ENCODE results near the gene ZFP30.
"Not testable (repeated sequence)": the region's sequence is repeated elsewhere in the genome, so short reads cannot be mapped to it uniquely, and the experiment has no call there.

ZFP30 gene

DNA sequence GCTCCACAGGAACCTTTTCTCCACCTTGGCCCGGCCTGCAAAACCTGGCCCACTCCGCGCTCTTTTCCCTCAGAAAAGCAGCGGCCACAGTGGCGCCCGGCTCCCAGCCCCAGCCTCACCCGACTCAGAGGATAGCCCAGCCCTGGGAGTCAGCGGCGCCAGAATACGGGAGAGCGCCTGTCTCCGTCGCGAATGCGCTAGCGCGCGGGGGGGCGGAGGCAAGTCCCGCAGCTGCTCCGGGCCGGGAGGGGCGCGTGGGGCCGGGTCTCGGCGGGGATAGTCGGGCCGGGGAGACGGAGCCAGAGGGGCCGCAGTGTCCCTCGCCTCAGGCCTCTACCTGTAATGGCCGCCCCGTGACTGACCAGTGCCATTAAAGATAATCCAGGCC is at the start of gene ZFP30:
Gene ZFP30 (minus strand): TSS at position 165 of the 388 bp plus-strand sequence. CDS start 7,643 bp downstream, outside the sequence.
- peak; percentile 69 to 95 (median 89) for DNase-seq

DNA sequence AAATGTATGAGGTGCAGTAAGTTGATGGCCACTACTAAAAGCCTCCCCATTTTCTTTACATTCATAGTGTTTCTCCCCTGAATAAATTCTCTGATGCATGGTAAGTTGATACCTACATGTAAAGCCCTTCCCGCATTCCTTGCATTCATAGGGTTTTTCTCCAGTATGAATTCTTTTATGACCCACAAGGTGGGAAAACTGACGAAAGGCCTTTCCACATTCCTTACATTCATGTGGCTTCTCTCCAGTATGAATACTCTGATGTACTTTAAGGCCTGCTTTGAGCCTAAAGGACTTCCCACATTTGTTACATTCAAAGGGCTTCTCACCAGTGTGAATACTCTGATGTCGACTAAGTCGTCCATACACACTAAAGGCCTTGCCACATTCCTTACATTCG is 43.8 kb upstream of the ZFP30 start:
- DNase-seq, result no peak

DNA sequence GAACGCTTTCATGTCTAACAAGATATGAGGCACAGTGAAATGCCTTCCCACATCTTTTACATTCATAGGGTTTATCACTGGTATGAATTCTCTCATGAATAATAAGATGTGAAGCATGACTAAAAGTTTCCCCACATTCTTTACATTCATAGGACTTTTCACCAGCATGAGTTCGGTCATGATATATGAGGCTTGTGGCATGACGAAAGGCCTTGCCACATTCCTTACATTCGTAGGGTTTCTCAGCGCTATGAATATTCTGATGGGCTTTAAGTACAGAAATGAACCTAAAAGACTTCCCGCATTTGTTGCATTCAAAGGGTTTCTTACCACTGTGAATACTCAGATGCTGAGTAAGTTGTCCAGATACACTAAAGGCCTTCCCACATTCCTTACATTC is 43.0 kb upstream of the ZFP30 start:
- no peak for DNase-seq

DNA sequence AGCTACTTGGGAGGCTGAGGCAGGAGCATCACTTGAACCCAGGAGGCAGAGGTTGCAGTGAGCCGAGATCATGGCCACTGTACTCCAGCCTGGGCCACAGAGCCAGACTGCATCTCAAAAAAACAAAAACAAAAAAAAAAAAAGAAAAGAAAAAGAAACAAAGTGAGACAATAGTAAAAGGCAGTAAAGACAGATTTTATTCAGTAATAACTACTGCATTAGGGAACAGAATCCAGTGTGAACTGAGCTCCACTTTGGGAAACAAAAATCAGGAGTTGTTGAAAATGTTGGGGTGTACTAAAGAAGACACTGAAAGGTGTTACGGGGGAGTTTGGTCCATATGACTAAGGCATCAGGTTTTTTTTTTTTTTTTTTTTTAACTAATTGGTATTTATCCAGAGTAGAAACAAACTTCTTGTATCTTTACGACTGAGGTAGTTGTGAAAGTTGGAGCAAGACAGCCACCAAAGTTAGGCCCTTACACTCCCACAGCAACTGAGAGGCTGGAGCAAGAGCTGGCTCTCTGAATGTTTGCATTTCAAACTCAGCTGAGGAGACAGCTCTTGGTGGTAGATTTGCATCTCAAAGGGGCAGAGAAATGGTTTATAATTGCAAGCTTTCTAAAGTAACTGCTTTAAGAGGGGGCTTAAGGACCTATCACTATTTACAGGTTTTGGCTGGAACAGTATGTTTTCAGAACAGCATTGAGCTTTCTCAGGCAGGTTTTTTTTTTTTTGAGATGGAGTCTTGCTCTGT is 40.1 kb upstream of the ZFP30 start:
- DNase-seq, result no peak

DNA sequence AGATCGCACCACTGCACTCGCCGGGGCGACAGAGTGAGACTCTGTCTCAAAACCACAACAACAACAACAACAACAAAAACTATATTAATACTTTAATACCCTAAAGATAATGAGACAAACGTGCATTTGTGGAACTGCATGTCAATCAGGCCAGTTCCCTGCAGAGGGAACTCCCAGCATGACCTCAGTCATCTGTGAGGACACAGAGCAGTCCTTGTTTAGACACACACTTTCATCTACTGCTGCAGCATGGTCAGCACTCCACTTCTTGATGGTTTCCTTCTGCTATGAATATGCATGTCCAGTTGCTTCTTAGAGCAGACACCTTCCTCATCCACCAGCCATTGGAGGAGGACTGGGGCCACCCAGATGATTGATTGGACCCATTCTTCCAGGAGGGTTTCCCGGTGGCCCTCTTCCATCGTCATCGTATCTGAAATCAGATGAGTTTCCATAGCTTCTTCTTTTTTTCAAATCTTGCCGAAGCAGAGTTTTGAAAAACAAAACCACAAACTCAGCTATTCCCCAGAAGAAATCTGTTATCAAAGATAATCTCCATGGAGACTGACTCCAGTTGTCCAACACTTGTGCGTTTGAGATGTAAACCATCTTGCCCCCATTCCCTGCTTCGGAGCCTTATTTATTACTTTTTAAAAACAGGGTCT is 37.8 kb upstream of the ZFP30 start:
- no peak for DNase-seq

DNA sequence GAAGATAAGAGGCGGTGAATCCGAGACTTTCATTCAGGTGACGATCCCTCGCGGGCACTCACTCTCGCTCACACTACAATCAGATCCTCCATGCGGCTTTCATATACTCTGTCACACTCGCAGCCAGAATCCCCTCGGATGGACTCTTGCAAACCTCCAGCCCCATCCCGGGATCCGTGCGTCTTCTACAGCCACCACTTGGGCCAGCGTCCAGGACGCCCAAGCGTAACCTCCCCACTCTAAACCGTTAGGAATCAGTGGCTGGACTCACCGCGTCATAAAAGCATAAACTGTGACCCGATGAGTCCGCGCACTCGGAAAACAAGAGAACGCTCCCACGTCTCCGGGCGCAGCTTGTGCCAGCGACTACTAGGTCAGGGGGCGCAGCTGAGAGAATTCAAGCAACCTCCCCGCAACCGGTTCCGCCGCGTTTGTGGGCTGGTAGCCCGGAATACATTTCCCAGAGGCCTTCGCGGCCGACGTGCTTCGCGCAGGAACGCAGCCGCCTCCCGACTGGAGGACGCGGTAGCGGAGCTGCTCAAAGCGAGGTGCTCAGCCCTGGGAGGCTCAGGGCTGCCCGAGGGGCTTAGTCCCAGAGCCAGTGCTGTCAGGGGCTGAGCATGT is 36.7 kb upstream of the ZFP30 start:
- DNase-seq, result peak; percentile 55 to 83 (median 73)

DNA sequence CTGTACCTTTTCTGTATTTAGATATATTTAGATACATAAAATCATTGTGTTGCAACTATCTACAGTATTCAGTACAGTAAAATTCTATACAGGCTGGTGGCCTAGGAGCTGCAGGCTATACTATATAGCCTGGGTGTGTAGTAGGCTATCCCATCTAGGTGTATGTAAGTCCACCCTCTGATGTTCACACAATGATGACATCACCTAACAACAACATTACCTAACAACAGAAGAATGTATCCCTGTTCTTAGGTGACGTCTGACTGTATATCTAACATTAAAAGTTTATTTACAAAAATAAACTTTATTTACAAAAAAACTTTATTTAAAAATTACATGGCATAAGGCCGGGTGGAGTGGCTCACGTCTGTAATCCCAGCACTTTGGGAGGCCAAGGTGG is 28.3 kb upstream of the ZFP30 start:
- no peak for DNase-seq

DNA sequence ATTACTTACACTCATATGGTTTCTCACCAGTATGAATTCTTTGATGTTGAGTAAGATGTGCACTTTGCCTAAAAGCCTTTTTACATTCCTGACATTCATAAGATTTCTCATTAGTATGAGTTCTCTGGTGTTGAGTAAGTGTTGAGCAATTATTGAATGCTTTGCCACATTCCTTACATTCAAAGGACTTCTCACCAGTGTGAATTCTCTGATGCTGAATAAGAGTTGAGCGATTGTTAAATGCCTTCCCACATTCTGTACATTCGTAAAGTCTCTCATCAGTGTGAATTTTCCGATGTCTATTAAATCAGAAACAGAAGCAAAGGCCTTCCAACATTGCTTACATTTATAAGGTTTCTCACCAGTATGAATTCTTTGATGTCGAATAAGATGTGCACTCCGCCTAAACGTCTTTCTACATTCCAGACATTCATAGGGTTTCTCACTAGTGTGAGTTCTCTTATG is 14.2 kb upstream of the ZFP30 start:
- DNase-seq, result no peak

DNA sequence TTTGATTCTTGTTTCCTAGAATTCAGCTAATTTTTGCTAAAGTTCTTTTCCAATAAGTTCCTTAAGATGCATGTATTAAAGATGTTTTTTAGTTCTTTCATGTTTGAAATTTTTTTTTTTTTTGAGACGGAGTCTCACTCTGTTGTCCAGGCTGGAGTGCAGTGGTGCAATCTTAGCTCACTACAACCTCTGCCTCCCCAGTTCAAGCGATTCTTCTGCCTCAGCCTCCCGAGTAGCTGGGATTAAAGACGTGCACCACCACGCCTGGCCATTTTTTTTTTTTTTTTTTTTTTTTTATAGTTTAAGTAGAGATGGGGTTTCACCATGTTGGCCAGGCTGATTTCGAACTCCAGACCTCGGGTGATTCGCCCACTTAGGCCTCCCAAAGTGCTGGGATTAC is 1.9 kb upstream of the ZFP30 start:
- not testable (repeated sequence) for DNase-seq

DNA sequence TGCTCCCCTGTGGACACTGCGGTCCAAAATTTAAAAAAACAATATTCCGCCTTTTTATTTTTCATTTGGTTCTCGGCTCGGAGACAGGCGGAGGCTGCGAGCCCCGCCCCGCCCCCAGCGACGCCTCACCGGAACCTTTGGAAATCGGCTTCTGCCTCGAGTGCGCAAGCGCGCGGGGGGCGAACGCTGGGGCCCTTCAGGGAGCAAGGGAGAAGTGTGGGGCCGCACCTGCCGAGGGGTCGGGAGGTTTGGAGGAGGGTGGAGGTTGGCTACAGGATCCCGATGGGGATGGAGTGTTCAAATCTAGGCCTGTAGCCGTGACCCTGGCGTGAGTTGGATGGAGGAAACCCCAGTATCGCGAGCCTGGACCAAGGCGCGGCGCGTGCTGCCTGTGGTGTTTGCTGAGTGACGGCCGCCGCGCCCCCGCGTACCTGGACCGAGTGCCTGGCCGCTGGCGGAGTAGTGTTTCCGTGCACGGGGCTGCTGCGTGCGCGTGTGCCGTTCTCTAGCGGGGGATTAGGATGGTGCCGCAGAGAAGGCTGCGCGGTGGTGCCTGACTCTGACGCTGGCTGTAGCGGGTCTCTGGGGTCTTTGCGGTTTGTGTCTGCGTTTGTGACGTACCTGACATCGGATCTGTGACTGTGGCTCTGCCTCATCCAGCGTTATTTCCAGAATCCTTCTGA is 565 bp upstream of the ZFP30 start:
- DNase-seq, result peak; percentile 82 to 94 (median 87)

DNA sequence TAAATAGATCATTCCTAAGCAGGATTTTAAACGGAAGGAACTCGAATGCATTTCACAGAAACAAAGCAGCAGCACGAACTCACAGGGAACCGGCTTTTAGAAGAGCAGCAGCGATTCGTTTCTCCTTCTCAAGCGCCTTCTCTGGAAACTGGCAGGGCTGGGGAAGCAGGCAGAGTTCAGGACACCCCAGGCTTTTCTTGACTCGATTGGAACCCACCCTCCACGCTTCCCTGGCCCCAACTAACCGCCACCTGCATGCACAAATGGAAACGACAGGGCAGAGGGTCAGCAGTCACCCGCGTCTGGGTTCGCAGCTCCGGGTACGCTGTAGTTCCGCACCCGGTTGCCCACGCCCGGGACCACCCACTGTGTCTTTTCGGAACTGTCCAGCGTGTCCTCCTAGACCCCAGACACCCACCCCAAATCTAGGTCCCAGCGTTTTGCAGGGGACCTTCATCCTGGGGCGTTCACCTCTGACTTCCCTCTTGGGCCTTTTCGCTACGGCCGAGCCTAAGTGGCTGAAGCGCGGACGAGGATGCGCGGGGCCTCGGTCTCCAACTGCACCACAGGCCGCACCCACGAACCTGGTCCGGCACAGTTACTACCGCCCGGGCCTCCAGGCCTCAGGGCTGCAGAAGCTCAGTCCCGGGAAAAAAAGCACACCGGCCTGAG is 500 bp downstream of the ZFP30 start:
- DNase-seq, result peak; percentile 32 to 62 (median 38)

DNA sequence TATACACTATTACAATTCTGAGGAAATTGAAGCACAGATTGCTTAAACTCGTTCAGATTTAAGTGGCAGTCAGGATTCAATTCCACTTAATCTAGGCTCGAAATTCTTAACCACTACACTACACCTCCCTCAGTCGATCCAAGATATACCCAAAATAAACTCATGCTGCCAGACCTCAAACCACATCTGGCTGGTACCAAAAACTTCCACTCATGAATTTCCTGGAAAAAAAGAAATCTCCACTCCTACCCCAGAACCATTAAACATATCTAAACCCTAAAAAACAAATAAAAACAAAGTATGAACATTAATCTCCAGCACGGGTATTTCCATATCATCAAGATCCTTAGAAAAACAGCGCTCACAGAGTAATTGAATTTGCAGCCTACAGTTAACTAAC is 1.1 kb downstream of the ZFP30 start:
- DNase-seq, result no peak

DNA sequence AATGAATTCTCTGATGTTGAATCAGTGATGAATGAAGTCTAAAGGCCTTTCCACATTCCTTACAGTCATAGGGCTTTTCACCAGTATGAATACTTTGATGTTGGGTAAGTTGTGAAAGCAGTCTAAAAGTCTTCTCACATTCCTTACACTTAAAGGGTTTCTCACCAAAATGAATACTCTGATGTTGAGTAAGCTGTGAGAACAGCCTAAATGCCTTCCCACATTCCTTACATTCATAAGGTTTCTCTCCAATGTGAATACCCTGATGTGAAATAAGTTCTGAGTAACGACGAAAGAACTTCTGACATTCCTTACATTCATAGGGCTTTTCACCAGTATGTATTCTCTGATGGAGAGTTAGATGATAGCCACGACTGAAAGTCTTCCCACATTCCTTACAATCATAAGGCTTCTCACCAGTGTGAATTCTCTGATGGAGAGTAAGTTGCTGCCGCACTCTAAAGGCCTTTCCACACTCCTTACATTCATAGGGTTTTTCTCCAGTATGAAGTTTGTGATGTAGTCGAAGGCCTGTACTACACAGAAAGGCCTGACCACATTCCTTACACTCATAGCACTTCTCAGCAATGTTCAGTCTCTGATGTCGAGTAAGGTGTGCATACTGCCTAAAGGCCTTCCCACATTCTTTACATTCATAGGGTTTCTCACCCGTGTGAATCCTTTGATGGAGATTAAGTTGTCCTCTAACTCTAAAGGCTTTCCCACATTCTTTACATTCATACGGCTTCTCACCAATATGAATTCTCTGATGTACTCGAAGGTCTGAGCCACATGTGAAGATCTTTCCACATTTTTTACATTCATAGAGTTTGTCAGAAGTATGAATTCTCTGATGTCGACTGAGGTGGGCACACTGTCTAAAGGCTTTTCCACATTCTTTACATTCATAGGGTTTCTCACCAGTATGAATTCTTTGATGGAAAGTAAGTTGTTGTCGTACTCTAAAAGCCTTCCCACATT is 19.9 kb downstream of the ZFP30 start:
- DNase-seq, result no peak

DNA sequence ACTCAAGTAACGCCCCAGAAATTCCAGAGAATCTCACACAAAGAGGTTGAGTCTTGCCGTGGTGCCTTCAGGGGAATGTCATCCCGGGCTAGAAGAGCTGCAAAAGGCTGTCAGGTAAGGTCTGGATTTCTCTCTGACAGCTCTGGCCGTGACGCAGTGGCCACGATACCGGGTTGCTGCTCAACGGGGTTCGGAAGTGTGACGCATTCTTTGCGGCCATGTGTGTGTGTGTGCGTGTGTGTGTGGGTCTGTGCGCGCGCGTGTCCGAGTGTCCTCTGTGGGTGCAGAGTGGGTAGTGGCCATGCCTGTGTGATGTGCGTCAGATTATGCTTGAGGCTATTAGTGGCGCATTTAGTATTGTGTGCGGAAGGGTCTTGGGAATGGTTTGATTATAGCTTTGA is 60.3 kb downstream of the ZFP30 start:
- peak; percentile 59 to 71 (median 63) for DNase-seq

DNA sequence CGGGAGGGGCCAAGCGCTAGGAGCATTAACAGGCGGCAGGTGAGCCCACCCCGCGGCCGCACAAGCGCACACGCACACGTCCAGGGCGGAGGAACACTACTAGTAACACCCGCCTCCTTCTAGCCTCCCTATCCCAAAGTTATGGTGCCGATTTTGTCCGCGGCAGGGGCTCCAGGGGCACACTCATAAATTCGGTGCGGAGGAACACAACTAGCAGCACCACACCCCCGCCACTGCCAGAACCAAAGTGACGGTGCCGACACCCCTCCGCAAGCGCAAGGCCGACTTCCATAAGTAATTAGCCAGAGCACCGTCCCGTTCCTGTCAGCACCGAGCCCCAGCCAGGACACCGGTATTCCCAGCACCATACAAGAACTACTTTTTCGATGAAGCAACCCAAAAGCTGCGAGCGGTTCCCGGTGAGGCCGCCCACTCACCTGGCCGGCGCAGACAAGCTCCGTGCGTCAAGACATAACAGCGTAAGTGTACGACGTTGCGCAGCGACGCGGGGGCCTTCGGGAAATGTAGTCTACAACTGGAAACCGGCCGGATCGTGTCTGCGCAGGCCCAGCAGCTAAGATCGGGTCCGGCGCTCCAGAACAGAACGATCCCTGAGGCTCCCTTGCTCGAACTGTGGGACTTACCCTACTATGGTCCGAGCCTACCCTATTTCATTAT is 60.8 kb downstream of the ZFP30 start, which contains the start of the genes ZNF540 and ZNF571:
Gene ZNF540 (plus strand): TSS at position 573 of the 678 bp plus-strand sequence. CDS start 3,572 bp downstream, outside the sequence.
Gene ZNF571 (minus strand): TSS at position 489 of the 678 bp plus-strand sequence. CDS start 8,116 bp downstream, outside the sequence.
- DNase-seq, result peak; percentile 91 to 94 (median 92)

DNA sequence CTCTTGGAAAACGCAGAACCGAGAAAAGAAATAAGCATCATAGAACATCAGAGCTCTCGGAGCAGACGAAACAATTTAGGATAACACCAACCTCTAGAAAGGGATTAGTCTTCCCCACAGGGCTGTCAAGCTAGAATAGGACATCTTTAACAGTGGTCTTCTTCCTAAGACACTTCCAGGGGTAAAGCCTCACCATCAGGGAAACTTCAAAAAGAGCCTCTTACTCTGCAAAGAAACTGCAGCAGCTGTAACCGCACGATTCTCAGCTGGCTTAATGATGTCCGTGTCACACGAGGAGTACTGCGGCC is 61.3 kb downstream of the ZFP30 start:
- DNase-seq, result no peak

DNA sequence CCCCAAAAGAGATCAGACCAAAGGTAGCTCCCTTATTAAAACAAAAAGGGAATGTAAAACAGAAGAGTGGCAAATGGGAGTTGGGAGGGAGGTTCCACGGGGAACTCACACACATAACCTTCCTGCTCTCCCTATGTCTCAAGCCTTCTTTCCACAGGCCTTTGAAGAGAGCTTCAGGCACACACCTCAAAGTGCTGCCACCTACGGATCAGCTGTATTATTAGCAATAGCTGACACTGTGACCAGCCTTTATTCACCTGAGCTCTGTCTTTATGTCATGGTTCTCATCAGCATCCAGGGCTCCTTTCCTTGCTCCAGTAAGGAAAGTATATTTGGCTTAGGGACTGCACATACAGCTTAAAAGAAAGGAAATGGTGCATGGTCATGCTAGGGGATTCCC is 71.9 kb downstream of the ZFP30 start:
- no peak for DNase-seq

DNA sequence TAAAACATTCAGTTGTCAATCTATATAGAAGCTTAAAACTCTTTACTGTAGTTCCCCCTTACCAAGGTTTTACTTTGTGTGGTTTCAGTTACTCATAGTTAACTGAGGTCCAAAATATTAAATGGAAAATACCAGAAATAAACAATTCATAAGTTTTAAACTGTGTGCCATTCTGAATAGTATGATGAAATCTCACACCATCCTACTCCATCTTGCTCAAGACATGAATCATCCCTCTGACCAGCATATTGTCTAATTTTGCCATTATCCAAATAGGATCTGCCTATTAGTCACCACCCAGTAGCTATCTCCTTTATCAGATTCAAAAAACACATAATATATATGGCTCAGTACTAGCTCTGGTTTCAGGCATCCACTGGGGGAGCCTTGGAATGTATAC is 83.1 kb downstream of the ZFP30 start:
- DNase-seq, result peak; percentile 20 to 48 (median 36)

DNA sequence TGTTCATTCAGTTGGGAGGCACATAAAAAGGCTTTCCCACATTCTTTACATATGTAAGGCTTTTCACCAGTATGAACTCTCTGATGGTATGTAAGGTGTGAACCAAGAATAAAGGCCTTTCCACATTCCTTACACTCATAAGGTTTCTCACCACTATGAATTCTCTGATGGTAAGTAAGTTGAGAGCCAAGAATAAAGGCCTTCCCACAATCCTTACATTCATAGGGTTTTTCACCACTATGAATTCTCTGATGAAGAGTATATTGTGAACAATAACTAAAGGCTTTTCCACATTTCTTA is 89.9 kb downstream of the ZFP30 start:
- no peak for DNase-seq

DNA sequence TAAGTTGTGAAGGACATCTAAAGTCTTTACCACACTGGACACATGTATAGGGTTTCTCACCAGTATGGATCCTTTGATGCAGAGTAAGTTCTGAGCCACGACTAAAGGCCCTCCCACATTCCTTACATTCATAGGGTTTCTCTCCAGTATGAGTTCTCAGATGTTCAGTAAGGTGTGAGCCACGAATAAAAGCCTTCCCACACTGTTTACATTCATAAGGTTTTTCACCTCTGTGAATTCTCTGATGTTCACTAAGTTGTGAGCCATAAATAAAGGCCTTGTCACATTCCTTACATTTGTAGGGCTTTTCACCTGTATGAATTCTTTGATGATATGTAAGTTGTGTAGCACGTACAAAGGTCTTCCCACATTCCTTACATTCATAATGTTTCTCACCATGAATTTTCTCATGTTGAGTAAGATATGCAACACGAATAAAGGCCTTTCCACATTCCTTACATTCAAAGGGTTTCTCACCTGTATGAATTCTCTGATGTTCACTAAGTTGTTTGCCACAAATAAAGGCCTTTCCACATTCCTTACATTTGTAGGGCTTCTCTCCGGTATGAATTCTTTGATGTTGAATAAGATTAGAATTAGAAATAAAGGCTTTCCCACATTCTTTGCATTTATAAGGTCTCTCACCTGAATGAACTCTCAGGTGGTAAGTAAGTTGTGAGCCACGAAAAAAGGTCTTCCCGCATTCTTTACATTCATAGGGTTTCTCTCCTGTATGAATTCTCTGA is 90.5 kb downstream of the ZFP30 start:
- no peak for DNase-seq

All from suppressor macrophage treated with lipopolysaccharide for 1 hour (primary cell).